ENCODE data around the gene NEB. TPM values are rescaled to one million over a fixed set of nuclear protein-coding genes. Genes with fewer than 3 reads are reported as not detected.

The NEB gene
- polyA plus RNA-seq, 3 donors = 2.7 TPM; not detected in 2

DNA sequence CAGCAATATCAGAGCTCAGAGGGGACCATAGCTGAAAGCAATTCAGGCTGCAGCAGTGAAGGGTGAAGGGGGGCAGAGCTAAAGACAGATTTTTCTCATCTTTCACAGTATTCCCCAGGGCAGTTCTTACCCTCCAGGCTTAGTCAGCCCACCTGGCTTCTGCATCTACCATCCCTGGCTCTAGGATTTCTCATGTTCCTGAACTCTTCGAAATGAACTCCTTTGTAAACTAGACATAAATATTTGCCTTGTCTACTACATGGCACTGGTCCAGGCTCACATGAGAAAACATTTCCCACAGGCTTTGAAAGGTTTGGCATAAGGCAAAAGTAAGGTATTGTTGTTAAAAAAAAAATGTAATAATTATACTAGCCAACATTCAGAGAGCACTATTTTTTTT is 23.6 kb upstream of the NEB start:
- Mint-ChIP-seq H3K4me1 (no peaks in the 10 kb centered on the region), H3K27ac (no peak overlapping the region), H3K9me3 (no peaks in the 10 kb centered on the region), H3K27me3 (ENCODE audit: low read depth in 3 of 3) (peaks cover 0 to 1% (median 0%) of the 10 kb centered on the region in 3 donors), H3K4me3 (no peak overlapping the region), H3K36me3 (peaks cover 0 to 4% of the 10 kb centered on the region in 2 donors)
- TF ChIP-seq, protein P1, sequence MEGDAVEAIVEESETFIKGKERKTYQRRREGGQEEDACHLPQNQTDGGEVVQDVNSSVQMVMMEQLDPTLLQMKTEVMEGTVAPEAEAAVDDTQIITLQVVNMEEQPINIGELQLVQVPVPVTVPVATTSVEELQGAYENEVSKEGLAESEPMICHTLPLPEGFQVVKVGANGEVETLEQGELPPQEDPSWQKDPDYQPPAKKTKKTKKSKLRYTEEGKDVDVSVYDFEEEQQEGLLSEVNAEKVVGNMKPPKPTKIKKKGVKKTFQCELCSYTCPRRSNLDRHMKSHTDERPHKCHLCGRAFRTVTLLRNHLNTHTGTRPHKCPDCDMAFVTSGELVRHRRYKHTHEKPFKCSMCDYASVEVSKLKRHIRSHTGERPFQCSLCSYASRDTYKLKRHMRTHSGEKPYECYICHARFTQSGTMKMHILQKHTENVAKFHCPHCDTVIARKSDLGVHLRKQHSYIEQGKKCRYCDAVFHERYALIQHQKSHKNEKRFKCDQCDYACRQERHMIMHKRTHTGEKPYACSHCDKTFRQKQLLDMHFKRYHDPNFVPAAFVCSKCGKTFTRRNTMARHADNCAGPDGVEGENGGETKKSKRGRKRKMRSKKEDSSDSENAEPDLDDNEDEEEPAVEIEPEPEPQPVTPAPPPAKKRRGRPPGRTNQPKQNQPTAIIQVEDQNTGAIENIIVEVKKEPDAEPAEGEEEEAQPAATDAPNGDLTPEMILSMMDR (IDR thresholded peaks at IDR 0.05) = no peak
- Histone ChIP-seq H3K27ac (ENCODE audit: low read depth in 1 of 2, low read length in 2 of 2) (no peak overlapping the region), H3K4me3 (replicated peaks in 1 of 3; ENCODE audit: low read depth in 2 of 3, low read length in 3 of 3) (no peak overlapping the region), H3K27me3 (ENCODE audit: control insufficient read depth in 2 of 2, insufficient read depth in 2 of 2, low read length in 2 of 2) (no peaks in the 10 kb centered on the region), H3K4me1 (ENCODE audit: control insufficient read depth in 1 of 2, insufficient read depth in 2 of 2, low read length in 2 of 2) (no peaks in the 10 kb centered on the region), H3K9ac (ENCODE audit: insufficient read depth, low read length, poor library complexity, severe bottlenecking) (no peak overlapping the region), H3K79me2 (ENCODE audit: insufficient read depth, low read length) (no peaks in the 10 kb centered on the region), H4K20me1 (ENCODE audit: insufficient read depth, low read length) (no peaks in the 10 kb centered on the region), H2AFZ (ENCODE audit: insufficient read depth, low read depth, low read length, poor library complexity, severe bottlenecking) (no peak overlapping the region), H3K36me3 (replicated peaks in 1 of 2; ENCODE audit: control insufficient read depth in 1 of 2, insufficient read depth in 2 of 2, low read length in 2 of 2) (peaks cover 0 to 9% of the 10 kb centered on the region in 2 donors), H3K4me2 (replicated peaks; ENCODE audit: extremely low read depth, low read length, poor library complexity, severe bottlenecking) (no peak overlapping the region), H3K9me3 (replicated peaks in 1 of 2; ENCODE audit: control insufficient read depth in 1 of 2, insufficient read depth in 1 of 2, low read length in 2 of 2) (no peaks in the 10 kb centered on the region)
- WGBS (ENCODE audit: insufficient coverage) = no CpG with 5 or more reads among the region's 1 CpG
- intact Hi-C loops (cut with micrococcal nuclease) = no loop called here
- no peak for DNase-seq

DNA sequence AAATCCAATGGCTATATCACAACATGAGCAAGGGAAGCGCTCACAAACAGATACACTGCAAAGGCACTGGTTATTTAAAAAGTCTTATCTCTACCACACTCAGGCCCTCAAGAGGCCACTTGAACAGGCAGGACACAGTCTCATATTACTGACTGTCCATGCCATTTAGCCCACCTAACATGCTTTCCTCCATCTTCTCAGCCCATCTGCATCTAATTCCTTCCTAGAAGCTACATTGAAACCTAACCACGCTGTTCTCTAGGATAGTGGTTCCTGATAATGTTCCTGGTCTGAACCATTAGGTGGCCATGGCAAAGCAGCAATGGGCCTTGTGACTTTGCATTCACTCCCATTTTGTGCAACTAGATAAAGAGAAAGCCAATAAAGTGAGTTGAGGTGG is 22.5 kb upstream of the NEB start:
- H2AFZ ChIP-seq (ENCODE audit: insufficient read depth, low read depth, low read length, poor library complexity, severe bottlenecking) = no peak overlapping the region
- H3K9me3 ChIP-seq (replicated peaks in 1 of 2; ENCODE audit: control insufficient read depth in 1 of 2, insufficient read depth in 1 of 2, low read length in 2 of 2) = no peaks in the 10 kb centered on the region
- no peaks in the 10 kb centered on the region for H3K4me1 Mint-ChIP-seq
- H3K27ac ChIP-seq (ENCODE audit: low read depth in 1 of 2, low read length in 2 of 2) = no peak overlapping the region
- no peak overlapping the region for H3K27ac Mint-ChIP-seq
- TF ChIP-seq, protein P1 (IDR thresholded peaks at IDR 0.05) = no peak
- H3K27me3 Mint-ChIP-seq (ENCODE audit: low read depth in 3 of 3) = peaks cover 0 to 1% (median 1%) of the 10 kb centered on the region in 3 donors
- peaks cover 0 to under 1% of the 10 kb centered on the region in 2 donors for H3K36me3 ChIP-seq (replicated peaks in 1 of 2; ENCODE audit: control insufficient read depth in 1 of 2, insufficient read depth in 2 of 2, low read length in 2 of 2)
- H3K4me3 Mint-ChIP-seq = no peak overlapping the region
- H3K4me1 ChIP-seq (ENCODE audit: control insufficient read depth in 1 of 2, insufficient read depth in 2 of 2, low read length in 2 of 2) = no peaks in the 10 kb centered on the region
- no peaks in the 10 kb centered on the region for H3K27me3 ChIP-seq (ENCODE audit: control insufficient read depth in 2 of 2, insufficient read depth in 2 of 2, low read length in 2 of 2)
- no peaks in the 10 kb centered on the region for H3K9me3 Mint-ChIP-seq
- H3K36me3 Mint-ChIP-seq = peaks cover 0 to 4% of the 10 kb centered on the region in 2 donors
- no peak for DNase-seq
- no peak overlapping the region for H3K9ac ChIP-seq (ENCODE audit: insufficient read depth, low read length, poor library complexity, severe bottlenecking)
- intact Hi-C loops (cut with micrococcal nuclease) = no loop called here
- H4K20me1 ChIP-seq (ENCODE audit: insufficient read depth, low read length) = no peaks in the 10 kb centered on the region
- WGBS (ENCODE audit: insufficient coverage) = 100% methylated on average over 1 of the region's 2 CpGs
- no peak overlapping the region for H3K4me2 ChIP-seq (replicated peaks; ENCODE audit: extremely low read depth, low read length, poor library complexity, severe bottlenecking)
- no peaks in the 10 kb centered on the region for H3K79me2 ChIP-seq (ENCODE audit: insufficient read depth, low read length)
- H3K4me3 ChIP-seq (replicated peaks in 1 of 3; ENCODE audit: low read depth in 2 of 3, low read length in 3 of 3) = no peak overlapping the region
